Kidney (tissue), 14 donors: ENCODE data around the gene TGIF1. TPM values are rescaled to one million over a fixed set of nuclear protein-coding genes. Genes with fewer than 3 reads are reported as not detected.

ENCODE experiments used
- DNase-seq, 5 donors: peaks; one replicate each; pipeline ENCODE4 v3.0.0-alpha.2; 2013 to 2020
- FAIRE-seq: peaks from 2 replicates; lab custom pipeline; 2012; peaks lifted over from hg19 to GRCh38; lab: Jason Lieb, UNC
- H3K27ac ChIP-seq, 2 donors: one replicate each; pipeline ENCODE4 v1.7.0; 2013; ENCODE audit warnings: low read depth in 2 of 2, low read length in 2 of 2, inconsistent platforms in 1 of 2
- H3K27me3 ChIP-seq: one replicate; pipeline ENCODE4 v1.7.1; 2013; ENCODE audit warnings: low read length, inconsistent platforms; ENCODE audit not compliant: control insufficient read depth, insufficient read depth
- H3K36me3 ChIP-seq, 3 donors: one replicate each; pipeline versions ENCODE4 v1.7.0 to v1.7.1; 2013; ENCODE audit warnings: low read length in 3 of 3, control low read depth in 1 of 3, inconsistent platforms in 1 of 3; ENCODE audit not compliant: insufficient read depth in 3 of 3, control insufficient read depth in 2 of 3
- H3K4me1 ChIP-seq, 3 donors: one replicate each; pipeline versions ENCODE4 v1.7.0 to v1.7.1; 2013; ENCODE audit warnings: low read length in 3 of 3, inconsistent platforms in 1 of 3, low read depth in 1 of 3; ENCODE audit not compliant: control insufficient read depth in 2 of 3, insufficient read depth in 2 of 3
- H3K4me3 ChIP-seq, 3 donors: one replicate each; pipeline versions ENCODE4 v1.7.0 to v1.8.1; 2013; ENCODE audit warnings: low read length in 3 of 3, control low read depth in 1 of 3, inconsistent platforms in 1 of 3
- H3K9ac ChIP-seq, 3 donors: one replicate each; pipeline versions ENCODE4 v1.7.0 to v1.7.1; 2013; ENCODE audit warnings: low read length in 3 of 3, control low read depth in 1 of 3, inconsistent platforms in 1 of 3
- H3K9me3 ChIP-seq, 3 donors: one replicate each; pipeline versions ENCODE4 v1.7.0 to v1.7.1; 2013; ENCODE audit warnings: low read length in 3 of 3, control low read depth in 1 of 3, inconsistent platforms in 1 of 3; ENCODE audit not compliant: control insufficient read depth in 2 of 3, insufficient read depth in 1 of 3
- CTCF ChIP-seq: IDR thresholded peaks from 3 replicates; pipeline ENCODE4 v1.5.1; 2012; ENCODE audit warnings: mild to moderate bottlenecking, moderate library complexity, borderline replicate concordance; ENCODE audit not compliant: insufficient read depth; ENCODE audit errors: extremely low read depth
- intact Hi-C: fragments of 100-400 bp; cut with DNase I; formaldehyde crosslinking; loops from one replicate; pipeline ENCODE4 v1.11.1; 2022
- polyA plus RNA-seq: library from polyadenylated mRNA; stranded (reverse); fragments of 350-450 nt; fragmentation: Illumina TruSeq; extraction: RNeasy Lipid Tissue Mini Kit (QIAGEN cat#74804); gene quantifications from one replicate; pipeline ENCODE4 v1.2.3, GENCODE V29; 2014; ENCODE audit warnings: low read depth, low replicate concordance; ENCODE audit not compliant: insufficient read depth
- total RNA-seq: library from RNA; stranded (reverse); fragmentation: NEBNext Ultra II Directional; extraction: Animal tissue kit (Norgen Biotek cat#: 25700); gene quantifications from one replicate; pipeline ENCODE4 v1.2.1, GENCODE V29; 2021
- donor health status: control.
- donor health status: control.
- donor health status: control.
- donor health status: control.
- donor health status: control.
- donor health status: DM: yes; HTN: yes; CAD: no.
- donor health status: Normal renal cell carcinoma (clear cell type).

The TGIF1 gene
- total and polyA plus RNA-seq, 2 donors from 2014 or later: 38.5 to 93.8 TPM

GRCh38 chr18:3451989-3452749, 2.2 kb downstream of the TGIF1 start:
- H3K4me1 ChIP-seq: peaks cover 4 to 16% (median 10%) of the 10 kb centered on the region in 3 donors
- peak; percentile 62 to 86 (median 75) for DNase-seq
- FAIRE-seq: no peak

GRCh38 chr18:3452750-3453539, 3.0 kb downstream of the TGIF1 start:
- FAIRE-seq: no peak
- no peaks in the 10 kb centered on the region for H3K9me3 ChIP-seq
- peak overlapping the region; percentile 14 to 99 (median 52) for H3K9ac ChIP-seq
- H3K27ac ChIP-seq: peak overlapping the region; percentile 98 to 99
- no peaks in the 10 kb centered on the region for H3K27me3 ChIP-seq
- intact Hi-C loops: loop anchor here (10.0 kb wide), 2 partner anchors 142 to 178 kb away; no protein-coding TSS in a partner anchor
- peak in 1 of 5 donors; percentile 24 for DNase-seq
- H3K4me1 ChIP-seq: peaks cover 7 to 21% (median 10%) of the 10 kb centered on the region in 3 donors
- no peak for TF ChIP-seq CTCF
- H3K4me3 ChIP-seq: peak overlapping the region; percentile 71 to 94 (median 91)
- peaks cover 0 to 6% (median 6%) of the 10 kb centered on the region in 3 donors for H3K36me3 ChIP-seq

More at GRCh38 chr18:3451989-3452749, 2.2 kb downstream of the TGIF1 start:
- H3K9ac ChIP-seq: peak overlapping the region; percentile 85 to 99 (median 96)
- H3K27ac ChIP-seq: peak overlapping the region; percentile 98 to 99
- peaks cover 0 to 3% (median under 1%) of the 10 kb centered on the region in 3 donors for H3K36me3 ChIP-seq
- H3K27me3 ChIP-seq: no peaks in the 10 kb centered on the region
- intact Hi-C loops: loop anchor here (10.0 kb wide), 2 partner anchors 143 to 177 kb away; no protein-coding TSS in a partner anchor
- no peaks in the 10 kb centered on the region for H3K9me3 ChIP-seq
- peak overlapping the region; percentile 91 to 94 (median 94) for H3K4me3 ChIP-seq
- no peak for TF ChIP-seq CTCF

GRCh38 chr18:3453540-3454364, 3.8 kb downstream of the TGIF1 start:
- Histone ChIP-seq H3K27ac (peak overlapping the region; percentile 98 to 99), H3K27me3 (no peaks in the 10 kb centered on the region), H3K36me3 (peaks cover 3 to 6% (median 6%) of the 10 kb centered on the region in 3 donors), H3K9me3 (no peaks in the 10 kb centered on the region), H3K4me1 (peaks cover 7 to 21% (median 12%) of the 10 kb centered on the region in 3 donors), H3K9ac (peak overlapping the region; percentile 43 to 99 (median 67)), H3K4me3 (peak overlapping the region; percentile 40 to 94 (median 91))
- FAIRE-seq (no peak), DNase-seq (peak; percentile 53 to 92 (median 86))
- TF ChIP-seq CTCF: no peak
- intact Hi-C loops: loop anchor here (10.0 kb wide), 2 partner anchors 141 to 179 kb away; no protein-coding TSS in a partner anchor
